NB4 (cell line): Measurements from ENCODE around the gene C16orf96.

Experiments
- MAX ChIP-seq: IDR thresholded peaks from 2 replicates; pipeline ENCODE4 v1.6.1; 2011; ENCODE audit warnings: low read depth, low read length
- MYC ChIP-seq: IDR thresholded peaks from 2 replicates; pipeline ENCODE4 v1.6.1; 2011; ENCODE audit warnings: low read depth, low read length
- POLR2A ChIP-seq: IDR thresholded peaks from 2 replicates; pipeline ENCODE4 v1.6.1; 2011; ENCODE audit warnings: mild to moderate bottlenecking; ENCODE audit not compliant: insufficient read length; ENCODE audit errors: extremely low read depth
- TF ChIP-seq, protein P1 (sequence below): IDR thresholded peaks from one replicate; pipeline ENCODE4 v1.5.1; 2012; ENCODE audit warnings: low read depth, low read length

DNA sequence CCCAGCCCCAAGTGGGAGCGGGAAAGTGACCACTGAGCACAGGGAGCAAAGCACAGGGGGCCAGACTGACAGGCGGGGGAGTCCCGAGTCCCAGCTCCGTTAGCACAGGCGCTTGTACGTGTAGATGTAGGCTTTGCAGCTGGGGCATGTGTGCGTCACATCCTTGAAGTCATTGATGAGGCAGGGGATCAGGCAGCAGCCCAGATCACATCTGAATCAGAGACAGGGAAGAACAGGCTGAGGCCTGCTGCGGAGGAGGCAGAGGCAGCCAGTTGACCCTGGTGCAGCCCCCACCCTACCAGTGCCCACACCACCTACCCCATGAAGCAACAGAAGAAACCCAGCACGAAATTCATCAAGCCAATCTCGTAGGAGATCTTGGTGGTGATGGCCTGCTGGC is 43.7 kb upstream of the C16orf96 start:
- TF ChIP-seq, protein P1, sequence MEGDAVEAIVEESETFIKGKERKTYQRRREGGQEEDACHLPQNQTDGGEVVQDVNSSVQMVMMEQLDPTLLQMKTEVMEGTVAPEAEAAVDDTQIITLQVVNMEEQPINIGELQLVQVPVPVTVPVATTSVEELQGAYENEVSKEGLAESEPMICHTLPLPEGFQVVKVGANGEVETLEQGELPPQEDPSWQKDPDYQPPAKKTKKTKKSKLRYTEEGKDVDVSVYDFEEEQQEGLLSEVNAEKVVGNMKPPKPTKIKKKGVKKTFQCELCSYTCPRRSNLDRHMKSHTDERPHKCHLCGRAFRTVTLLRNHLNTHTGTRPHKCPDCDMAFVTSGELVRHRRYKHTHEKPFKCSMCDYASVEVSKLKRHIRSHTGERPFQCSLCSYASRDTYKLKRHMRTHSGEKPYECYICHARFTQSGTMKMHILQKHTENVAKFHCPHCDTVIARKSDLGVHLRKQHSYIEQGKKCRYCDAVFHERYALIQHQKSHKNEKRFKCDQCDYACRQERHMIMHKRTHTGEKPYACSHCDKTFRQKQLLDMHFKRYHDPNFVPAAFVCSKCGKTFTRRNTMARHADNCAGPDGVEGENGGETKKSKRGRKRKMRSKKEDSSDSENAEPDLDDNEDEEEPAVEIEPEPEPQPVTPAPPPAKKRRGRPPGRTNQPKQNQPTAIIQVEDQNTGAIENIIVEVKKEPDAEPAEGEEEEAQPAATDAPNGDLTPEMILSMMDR, result no peak
- TF ChIP-seq POLR2A, result no peak
- no peak for TF ChIP-seq MAX
- TF ChIP-seq MYC, result no peak
